Measurements from ENCODE around the gene SP2.
"Not testable (repeated sequence)": the region's sequence is repeated elsewhere in the genome, so short reads cannot be mapped to it uniquely, and the experiment has no call there.

The SP2 gene

DNA sequence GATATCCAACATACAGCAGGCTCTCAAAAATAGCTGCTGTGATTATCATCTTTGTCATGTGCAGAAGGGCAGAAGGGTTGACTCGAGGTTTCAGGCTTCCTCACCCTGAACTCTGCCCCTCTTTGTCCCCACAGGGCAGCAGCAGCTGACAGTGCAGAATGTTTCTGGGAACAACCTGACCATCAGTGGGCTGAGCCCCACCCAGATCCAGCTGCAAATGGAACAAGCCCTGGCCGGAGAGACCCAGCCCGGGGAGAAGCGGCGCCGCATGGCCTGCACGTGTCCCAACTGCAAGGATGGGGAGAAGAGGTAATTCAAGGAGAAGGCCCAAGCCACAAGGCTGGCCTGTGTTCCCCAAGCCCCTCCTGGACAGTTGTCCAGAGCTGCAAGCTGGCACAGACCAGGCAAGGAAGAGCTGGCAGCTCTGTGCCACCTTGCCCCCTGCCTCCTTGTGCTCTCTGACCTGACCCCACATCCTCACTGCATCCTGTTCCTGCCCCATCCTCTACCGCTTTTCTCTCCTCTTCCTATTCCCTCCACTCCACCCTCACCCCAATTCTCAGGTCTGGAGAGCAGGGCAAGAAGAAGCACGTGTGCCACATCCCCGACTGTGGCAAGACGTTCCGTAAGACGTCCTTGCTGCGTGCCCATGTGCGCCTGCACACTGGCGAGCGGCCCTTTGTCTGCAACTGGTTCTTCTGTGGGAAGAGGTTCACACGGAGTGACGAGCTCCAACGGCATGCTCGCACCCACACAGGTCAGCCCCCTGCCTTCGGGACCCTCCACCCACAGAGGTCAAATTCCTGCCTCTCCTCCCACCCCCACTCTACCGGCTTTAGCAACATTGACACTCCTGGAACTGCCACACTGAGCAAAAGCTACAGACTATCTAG is 29.0 kb downstream of the SP2 start:
- no peak for DNase-seq

DNA sequence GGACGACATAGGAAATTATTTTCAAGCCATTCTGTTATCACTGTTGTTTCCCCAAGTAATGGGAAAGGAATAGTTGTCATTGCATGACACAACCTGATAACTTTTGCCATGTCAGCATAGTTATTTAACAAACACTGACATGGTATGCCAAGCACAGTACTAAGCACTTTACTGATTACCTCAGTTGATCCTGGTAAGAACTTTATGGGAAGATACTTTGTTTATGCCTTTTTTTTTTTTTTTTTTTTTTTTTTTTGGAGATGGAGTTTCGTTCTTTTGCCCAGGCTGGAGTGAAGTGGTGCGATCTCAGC is 29.6 kb downstream of the SP2 start:
- no peak for DNase-seq

DNA sequence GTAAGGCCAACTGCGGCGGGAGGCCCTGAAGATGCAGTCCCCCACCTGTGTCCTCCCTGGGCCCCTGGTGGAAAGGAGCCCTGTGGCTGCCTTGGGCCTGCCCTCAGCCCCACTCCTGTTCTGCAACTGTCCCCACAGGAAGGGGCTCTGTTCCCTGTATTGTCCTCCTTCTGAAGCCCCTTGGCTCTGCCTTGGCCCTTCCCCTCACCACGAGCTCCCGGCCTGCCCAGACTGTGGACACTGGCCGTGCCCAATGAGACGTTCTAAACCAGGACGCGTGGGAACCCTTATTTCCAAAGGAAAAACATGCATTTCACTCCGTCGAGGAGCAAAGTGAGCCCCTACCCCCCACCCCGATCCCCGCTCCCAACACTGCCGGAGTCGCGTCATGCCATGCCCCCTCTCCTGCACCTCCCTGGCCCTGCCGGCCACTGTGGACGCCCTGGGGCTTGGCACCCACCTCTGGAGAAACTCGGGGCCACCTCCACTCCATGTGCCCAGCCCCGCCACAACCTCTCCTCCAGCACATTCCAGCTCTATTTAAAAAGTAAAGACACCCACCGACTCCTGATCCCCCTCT is 31.9 kb downstream of the SP2 start:
- no peak for DNase-seq

DNA sequence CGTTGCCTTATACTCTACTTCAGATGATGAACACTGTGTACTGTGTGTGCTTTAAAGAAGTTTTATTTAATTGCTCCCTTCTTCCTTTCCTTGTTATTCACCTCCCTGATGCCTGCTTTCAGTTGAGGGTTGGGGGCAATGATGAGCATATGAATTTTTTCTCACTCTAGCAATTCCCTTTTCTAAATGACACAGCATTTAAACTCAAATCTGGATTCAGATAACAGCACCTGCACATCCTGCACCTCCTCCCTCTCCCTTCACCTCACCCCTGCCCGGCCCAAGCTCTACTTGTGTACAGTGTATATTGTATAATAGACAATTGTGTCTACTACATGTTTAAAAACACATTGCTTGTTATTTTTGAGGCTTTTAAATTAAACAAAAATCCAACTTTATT is 32.4 kb downstream of the SP2 start:
- no peak for DNase-seq

DNA sequence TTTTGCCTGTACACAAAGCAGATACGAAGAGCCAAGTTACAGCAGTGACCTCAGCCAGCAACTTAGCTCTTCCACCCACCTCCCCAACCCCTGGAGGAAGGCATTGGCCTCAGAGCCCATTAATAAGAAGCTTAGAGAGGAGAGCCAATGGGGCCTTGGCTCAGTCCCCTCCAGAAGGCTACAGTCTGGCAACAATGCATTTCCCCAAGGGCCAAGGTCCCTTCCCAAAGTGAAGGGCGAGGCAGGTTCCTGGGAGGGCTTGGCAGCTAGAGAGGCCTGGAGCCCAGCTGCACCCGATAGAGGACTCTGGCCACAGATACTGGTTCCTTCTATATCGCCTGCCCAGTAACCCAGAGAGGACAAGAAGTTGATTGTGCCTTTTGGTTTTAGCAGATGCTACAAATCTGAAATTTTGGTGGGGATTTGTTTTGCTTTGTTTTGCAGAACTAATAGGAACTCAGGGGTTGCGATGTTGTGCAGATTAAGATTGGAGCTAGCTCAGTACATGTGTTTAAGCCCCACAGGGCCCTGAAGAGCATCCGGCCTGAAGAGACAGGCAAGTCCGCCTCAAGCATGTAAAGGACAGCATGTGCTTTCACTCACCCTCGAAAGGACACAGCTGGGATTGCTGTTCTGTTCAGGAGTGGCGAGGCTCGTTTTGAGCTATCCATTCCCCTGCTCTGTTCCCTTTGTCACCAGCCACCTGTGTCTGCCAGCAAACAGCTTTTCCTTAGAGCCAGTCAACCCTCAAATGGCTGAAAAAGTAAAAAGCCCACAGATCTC is 33.4 kb downstream of the SP2 start:
- no peak for DNase-seq

DNA sequence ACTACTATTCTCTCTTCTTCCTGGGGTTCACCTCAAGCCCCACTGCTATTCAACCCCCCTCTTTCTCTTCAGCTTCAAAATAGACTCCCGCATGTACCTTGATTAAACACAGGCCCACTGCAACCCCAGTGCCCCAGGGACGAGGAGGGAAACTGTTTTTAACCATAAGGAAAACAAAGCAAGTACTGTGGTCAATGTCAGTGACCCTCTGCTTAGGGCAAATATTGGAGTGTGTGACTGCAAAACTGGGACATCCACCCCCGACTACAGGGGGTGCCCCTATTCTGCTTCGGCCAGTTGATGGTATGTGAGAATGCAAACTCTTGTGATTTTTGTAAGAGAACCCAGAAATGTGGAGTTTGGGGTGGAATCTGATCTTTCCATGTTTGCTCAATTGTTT is 35.8 kb downstream of the SP2 start:
- no peak for DNase-seq

DNA sequence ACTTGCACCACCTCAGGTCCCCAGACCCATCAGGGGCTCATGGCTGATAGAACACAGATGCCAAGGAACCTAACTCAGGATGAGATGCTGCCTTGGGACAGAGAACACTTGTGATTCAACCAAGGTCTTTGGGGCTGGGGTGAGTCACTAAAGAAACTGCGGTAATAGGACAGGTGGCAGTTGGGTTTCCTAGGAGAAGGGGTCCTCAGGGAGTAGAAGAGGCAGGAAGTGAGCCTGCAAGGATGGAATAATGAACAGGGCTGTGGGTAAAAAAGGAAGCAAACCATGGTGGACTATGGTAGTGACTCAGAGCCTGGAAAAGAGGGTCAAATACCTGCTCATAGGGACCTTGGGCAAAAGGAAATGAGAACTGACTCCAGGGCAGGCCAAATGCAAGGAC is 38.8 kb downstream of the SP2 start:
- DNase-seq: no peak

DNA sequence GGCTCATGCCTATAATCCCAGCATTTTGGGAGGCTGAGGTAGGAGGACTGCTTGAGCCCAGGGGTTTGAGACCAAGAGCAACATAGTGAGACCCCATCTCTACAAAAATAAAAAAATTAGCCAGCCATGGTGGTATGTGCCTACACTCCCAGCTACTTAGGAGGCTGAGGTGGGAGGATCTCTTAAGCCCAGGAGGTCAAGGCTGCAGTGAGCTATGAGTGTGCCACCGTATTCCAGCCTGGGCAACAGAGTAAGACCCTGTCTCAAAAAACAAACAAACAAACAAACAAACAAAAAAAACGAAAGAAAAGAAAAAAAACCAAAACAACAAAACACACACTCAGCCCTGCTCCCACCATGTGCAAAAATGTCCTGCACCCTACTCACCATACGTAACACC is 39.4 kb downstream of the SP2 start:
- DNase-seq: not testable (repeated sequence)

DNA sequence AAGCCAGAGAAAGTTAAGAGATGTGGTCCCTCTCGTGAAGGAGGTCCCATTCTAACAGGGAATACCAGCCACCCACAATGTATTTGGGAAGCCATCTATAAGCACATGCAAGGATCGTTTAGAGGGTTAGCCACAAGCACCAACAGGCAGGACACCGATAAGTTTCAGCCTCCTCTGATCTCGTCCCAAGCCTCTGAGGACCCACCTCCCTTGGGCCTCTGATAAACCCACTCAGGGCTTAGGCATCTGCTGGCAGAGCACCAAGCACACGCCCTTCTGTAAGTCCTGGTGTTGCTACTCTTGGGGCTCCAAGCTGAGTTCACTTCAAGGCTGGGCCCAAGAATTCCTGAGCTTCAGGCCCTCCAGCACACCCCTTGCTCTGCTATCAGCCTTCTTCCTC is 39.9 kb downstream of the SP2 start:
- no peak for DNase-seq

DNA sequence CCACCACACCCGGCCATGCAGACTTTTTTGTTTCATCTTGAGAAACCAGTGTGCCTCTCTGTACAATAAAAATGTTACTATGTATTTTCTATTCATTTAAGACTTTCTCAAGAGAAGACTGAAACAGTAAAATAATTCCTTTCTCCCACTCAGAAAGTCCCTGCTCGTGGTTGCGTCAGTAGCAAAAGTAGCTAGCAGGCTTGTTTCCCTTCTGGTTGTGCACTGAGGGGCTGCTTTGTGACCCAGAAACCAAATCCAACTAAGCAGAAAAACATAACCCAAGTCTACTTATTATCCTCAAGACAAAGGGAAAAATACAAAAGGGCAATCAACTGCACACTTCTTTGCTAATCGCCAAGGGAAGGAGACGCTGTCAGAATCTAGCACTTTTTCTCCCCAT is 41.9 kb downstream of the SP2 start:
- DNase-seq: no peak

DNA sequence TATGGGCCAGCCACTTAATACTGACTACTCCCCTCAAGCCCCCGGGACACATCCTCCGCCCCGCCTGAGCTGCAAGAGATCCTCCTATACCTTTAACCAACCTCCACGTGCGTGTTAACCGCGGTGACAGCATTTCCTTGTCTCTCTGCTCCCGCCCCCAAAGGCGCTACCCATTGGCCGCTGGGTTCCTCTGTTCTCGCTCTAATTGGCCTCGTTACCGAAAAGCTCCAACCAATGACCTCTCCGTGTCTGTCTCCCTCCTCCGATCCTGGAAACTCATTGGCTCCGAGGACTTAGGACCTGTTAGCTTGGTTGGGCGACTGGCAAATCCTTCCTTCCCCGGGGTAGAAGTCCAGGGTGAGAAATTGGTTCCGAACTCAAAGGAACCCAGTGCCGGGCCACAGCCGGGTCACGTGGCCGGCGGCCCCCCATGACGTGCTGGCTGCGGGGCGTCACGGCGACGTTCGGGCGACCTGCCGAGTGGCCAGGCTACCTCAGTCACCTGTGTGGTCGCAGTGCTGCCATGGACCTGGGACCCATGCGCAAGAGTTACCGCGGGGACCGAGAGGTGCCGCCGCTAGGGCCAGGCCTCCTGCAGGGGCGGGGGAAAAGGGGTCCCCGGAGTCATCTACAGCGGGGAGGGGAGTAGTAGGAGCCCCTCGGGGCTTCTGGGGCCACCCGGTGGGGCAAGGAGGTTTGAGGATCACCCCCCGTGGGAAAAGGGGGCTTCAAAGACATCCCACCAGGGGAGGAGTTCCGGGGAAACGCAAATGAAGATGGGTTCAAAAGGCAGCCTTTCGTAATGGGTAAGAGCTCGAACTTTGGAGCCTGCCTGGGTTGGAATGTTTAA is 45.4 kb downstream of the SP2 start, which contains the start of gene PNPO:
PNPO (plus strand) TSS at position 326 of the 850 bp plus-strand sequence; CDS start at position 431, 105 bp downstream.
- peak; percentile 95 for DNase-seq

DNA sequence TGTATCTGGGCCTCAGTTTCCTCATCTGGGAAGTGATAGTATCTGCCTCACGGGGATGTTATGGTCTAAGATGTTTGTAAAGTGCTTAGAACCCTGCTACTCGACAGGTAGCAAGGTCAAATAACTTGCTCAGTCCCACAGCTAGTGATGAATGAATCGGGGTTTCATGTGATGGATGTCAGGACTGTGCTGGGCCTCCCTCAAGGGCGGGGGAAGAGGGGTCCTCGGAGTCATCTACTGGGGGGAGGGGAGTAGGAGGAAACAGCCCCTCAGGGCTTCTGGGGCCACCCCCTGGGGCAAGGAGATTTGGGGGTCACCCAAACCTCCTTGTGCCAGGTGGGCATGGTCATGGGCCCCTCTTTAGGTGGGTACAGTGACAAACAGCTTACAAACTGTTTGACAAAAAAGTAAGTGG is 46.1 kb downstream of the SP2 start:
- DNase-seq: no peak

DNA sequence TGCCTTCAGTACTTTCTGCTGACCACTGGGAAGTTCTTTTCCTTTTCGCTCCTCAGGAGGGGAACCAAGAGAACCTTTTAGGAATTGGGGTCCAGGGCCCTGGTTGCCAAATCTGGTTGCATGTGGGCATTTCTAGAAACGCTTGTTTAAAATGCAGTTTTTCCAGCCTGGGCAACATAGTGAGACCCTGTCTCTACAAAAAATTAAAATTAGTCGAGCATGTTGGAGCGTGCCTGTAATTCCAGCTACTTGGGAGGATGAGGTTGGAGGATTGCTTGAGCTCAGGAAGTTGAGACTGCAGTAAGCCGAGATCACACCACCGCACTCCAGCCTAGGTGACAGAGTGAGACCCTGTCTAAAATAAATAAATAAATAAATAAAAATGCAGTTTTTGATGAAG is 46.5 kb downstream of the SP2 start:
- no peak for DNase-seq

DNA sequence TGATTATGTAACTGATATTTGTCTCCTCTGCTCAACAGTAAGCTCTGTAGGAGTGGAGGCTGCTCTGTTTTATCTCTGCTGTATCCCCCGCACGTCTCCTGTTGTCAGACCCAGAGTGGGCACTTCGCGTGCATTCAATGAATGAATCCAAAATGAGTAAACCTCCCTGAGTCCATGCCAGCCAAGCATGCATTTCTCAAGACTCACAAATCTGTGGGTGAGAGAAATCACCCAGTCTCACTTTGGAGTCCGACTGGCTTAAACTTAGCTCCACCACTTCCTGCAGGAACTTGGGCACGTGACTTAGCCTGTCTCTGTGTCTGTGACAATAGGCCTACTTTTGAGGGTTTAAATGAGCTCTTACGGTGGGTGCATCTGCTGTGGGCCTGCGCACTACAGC is 49.0 kb downstream of the SP2 start:
- no peak for DNase-seq

DNA sequence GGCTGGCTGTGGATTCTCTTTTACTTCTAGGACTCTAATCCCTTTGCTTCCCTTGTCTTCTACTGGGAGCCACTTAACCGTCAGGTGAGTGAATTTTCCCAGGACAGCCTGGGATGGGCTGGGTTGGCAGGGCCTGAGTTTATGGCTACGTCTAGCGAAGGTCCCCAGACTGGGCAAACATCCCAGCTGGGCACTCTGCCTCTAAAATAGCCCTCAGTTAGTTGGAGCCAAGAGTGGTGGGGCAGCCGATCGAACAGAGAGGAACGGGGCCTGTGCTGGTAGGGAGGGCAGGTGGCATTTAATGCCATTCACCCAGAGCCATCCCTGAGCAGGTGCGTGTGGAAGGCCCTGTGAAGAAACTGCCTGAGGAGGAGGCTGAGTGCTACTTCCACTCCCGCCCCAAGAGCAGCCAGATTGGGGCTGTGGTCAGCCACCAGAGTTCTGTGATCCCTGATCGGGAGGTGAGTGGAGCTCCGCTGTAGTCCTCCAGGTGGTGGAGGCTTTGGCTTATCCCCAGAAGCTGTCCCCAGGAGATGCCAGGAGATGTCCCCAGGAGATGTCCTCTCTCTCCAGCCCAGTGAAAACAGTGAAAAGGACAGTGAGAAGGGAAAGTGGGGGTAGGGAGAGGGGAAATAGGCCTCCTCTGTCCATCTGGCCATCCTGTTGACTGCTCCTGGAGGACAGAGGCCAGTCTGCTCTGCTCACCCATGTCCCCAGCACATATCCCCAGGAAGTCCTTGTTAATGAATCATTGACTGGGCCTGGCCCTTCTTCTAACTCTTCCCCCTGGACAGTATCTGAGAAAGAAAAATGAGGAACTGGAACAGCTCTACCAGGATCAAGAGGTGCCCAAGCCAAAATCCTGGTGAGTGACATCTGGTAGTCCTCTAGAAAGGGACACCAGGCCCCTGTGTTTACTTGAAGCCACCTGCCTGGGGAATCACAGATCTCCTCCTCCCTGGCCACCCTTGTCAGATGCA is 49.8 kb downstream of the SP2 start:
- no peak for DNase-seq

DNA sequence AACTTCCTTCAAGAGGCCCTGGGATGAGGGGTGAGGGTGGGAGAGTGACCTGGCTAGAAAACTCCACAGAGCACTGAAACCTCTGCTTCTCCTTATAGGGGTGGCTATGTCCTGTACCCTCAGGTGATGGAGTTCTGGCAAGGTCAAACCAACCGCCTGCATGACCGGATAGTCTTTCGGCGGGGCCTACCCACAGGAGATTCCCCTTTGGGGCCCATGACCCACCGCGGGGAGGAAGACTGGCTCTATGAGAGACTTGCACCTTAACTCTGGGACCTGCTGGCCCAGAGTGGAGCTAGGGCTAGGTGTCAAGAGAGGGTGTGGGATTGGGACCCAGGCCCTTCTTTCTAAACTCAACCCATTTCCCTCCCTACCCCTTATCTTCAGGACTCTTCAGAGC is 50.5 kb downstream of the SP2 start:
- DNase-seq: no peak

DNA sequence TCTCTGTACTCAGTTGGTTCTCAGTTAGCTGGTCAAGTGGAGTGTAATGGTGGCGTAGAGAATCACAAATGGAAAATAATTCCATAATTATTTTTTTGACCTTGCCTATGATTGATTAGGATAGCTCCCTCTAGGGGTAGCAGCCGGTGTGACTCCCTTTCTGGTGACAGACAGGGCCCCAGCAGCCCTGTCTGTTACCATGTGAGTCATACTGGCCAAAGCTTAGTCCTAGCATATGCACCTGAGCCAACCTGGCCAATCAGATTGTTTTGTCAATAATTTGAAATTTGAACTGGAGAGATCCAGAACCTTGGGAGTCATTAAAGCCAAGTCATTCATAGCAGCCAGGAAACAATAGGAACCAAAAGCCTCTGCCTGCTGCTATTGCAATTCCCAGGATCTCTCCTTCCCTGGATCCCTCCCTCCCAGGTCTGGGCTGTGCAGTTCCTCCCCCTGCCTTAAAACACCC is 50.9 kb downstream of the SP2 start:
- peak; percentile 78 for DNase-seq

DNA sequence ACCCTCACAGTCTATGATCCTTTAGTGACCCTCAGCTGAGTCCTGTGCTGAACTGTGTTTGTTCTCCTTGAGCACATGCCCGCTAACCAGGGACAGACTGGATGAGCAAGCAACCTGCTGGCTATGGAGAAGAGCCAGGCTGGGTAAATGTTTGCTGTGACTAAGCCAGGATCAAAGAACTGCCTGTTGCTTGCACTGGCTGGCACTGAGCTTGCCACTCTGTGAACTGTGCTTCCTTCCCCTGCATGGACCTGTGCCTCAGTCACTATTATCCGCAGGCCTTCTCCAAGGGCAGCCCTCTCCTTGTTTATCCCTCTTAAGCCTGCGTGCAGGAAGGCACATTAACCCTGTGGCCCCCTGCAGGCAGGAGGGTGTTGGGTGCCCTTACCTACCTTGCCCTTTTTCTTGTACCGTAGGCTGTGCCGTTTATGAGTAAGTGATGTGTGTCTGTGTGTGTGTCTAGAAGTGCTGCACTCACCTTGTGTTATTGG is 52.7 kb downstream of the SP2 start:
- DNase-seq: no peak

DNA sequence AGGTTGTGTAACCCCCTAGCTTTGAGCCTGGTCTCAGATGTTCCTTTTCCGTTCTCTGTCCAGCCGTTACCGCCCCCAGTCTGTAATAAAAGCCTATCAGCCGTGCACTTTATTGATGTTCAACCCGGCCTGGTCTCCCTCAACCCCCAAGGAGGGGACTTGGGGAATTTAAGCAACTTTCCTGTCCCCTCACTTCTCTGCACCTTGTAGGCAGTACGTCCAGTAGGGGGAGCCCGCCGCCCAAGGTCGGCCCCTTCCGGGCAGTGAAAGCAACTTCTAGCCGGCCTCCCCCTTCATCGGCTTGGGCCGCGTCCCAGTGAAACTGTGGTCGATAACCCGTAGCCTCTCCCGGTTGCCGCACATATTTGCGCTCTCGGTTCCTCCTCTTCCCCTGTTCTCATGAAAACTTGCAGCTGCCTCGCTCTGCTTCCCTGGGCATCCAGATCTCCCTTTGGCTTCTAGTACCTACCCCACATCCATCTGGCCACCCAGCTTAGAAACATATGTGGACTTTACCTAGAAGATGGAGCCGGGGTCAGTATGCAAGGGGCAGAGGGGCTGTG is 53.2 kb downstream of the SP2 start:
- peak; percentile 76 for DNase-seq

DNA sequence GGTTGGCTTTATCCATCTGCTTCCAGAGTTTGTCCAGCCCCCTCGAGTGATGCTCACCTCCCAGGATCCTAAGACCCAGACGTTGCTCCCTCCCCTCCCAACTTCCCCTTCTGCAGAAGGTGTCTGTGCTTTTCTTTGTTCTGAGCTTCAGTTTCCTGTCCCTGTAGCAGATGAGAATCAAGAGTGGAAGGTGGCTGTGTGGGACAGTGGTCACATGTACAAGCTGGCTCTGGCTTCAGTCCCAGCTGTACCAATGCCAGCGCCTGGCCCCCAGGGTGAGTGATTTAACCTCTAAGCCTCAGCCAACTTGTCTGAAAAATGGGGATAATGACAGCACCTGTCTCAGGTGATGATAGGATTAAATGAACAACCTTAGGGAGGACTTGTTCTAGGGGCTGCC is 53.9 kb downstream of the SP2 start:
- no peak for DNase-seq

DNA sequence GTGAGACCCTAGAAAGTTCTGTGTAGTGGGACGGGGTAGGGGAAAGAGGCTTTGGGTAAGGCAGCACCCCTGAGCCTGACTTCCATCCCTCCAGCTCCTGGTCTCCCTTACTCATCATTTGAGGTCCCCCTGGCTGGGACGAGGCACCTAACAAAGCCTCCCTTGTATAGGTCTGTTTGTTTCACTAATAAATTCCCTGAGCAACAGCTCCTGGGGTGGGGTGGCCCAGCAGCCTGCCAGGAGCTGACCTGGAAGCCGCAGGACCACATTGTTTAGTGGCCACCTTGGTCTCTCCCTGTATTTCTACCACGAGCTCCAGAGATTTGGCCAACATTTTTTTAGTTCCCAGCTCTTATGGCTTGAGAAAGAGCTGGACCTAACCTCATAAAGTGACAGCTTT is 54.4 kb downstream of the SP2 start:
- DNase-seq: no peak

All from activated naive CD4-positive, alpha-beta T cell treated with anti-CD3 and anti-CD28 coated beads, Interleukin-2, amount 50 U/mL, for 16 hours (primary cell).